Muscle layer of duodenum (tissue), 2 donors: Measurements from ENCODE around the gene MATCAP1.

ENCODE experiments used
- H3K27ac ChIP-seq: one replicate; pipeline ENCODE4 v1.7.0; 2013; ENCODE audit warnings: mild to moderate bottlenecking, low read length
- H3K27me3 ChIP-seq: one replicate; pipeline ENCODE4 v1.7.0; 2013; ENCODE audit warnings: low read depth, mild to moderate bottlenecking, control low read depth, low read length
- H3K36me3 ChIP-seq, 2 donors: one replicate each; pipeline ENCODE4 v1.7.0; 2013; ENCODE audit warnings: low read length in 2 of 2, control low read depth in 1 of 2, mild to moderate bottlenecking in 1 of 2; ENCODE audit not compliant: insufficient read depth in 2 of 2, control insufficient read depth in 1 of 2
- H3K4me1 ChIP-seq, 2 donors: one replicate each; pipeline ENCODE4 v1.7.0; 2013; ENCODE audit warnings: low read length in 2 of 2, mild to moderate bottlenecking in 2 of 2, control low read depth in 1 of 2, moderate library complexity in 1 of 2; ENCODE audit not compliant: insufficient read depth in 2 of 2, control insufficient read depth in 1 of 2
- H3K4me3 ChIP-seq, 2 donors: one replicate each; pipeline ENCODE4 v1.7.0; 2013; ENCODE audit warnings: low read length in 2 of 2, low read depth in 1 of 2, mild to moderate bottlenecking in 1 of 2
- H3K9me3 ChIP-seq, 2 donors: one replicate each; pipeline ENCODE4 v1.7.0; 2013; ENCODE audit warnings: low read length in 2 of 2, control low read depth in 1 of 2, mild to moderate bottlenecking in 1 of 2; ENCODE audit not compliant: control insufficient read depth in 1 of 2
- donor health status: healthy.

The MATCAP1 gene

GRCh38 chr16:67177743-67178699 is 5.7 kb downstream of the MATCAP1 start:
- peak overlapping the region; percentile 21 to 66 for H3K4me3 ChIP-seq
- no peaks in the 10 kb centered on the region for H3K9me3 ChIP-seq
- no peak overlapping the region for H3K27ac ChIP-seq
- H3K27me3 ChIP-seq, result no peaks in the 10 kb centered on the region
- H3K4me1 ChIP-seq, result peaks cover 16 to 43% of the 10 kb centered on the region in 2 donors
- H3K36me3 ChIP-seq, result no peaks in the 10 kb centered on the region

- no peak overlapping the region for H3K4me3 ChIP-seq
- H3K9me3 ChIP-seq, result no peaks in the 10 kb centered on the region
- H3K27ac ChIP-seq, result no peak overlapping the region
- no peaks in the 10 kb centered on the region for H3K36me3 ChIP-seq
- no peaks in the 10 kb centered on the region for H3K27me3 ChIP-seq
- H3K4me1 ChIP-seq, result peaks cover 8 to 38% of the 10 kb centered on the region in 2 donors
Observed at GRCh38 chr16:67176662-67177061, 7.1 kb downstream of the MATCAP1 start.

GRCh38 chr16:67174706-67175231 is 9.0 kb downstream of the MATCAP1 start:
- no peaks in the 10 kb centered on the region for H3K27me3 ChIP-seq
- H3K4me1 ChIP-seq, result peaks cover 20 to 43% of the 10 kb centered on the region in 2 donors
- H3K27ac ChIP-seq, result no peak overlapping the region
- H3K36me3 ChIP-seq, result no peaks in the 10 kb centered on the region
- peak overlapping the region; percentile 58 to 61 for H3K4me3 ChIP-seq
- H3K9me3 ChIP-seq, result no peaks in the 10 kb centered on the region

- Histone ChIP-seq H3K27ac (peak overlapping the region; percentile 67), H3K27me3 (no peaks in the 10 kb centered on the region), H3K36me3 (no peaks in the 10 kb centered on the region), H3K4me1 (peaks cover 24 to 50% of the 10 kb centered on the region in 2 donors), H3K9me3 (no peaks in the 10 kb centered on the region), H3K4me3 (peak overlapping the region; percentile 58 to 61)
Observed at GRCh38 chr16:67173808-67174705, 9.7 kb downstream of the MATCAP1 start.

GRCh38 chr16:67173323-67173722 is 10.4 kb downstream of the MATCAP1 start:
- peaks cover 24 to 50% of the 10 kb centered on the region in 2 donors for H3K4me1 ChIP-seq
- H3K27ac ChIP-seq, result peak overlapping the region; percentile 67

GRCh38 chr16:67170949-67171649 is 12.7 kb downstream of the MATCAP1 start:
- no peaks in the 10 kb centered on the region for H3K9me3 ChIP-seq
- H3K27me3 ChIP-seq, result no peaks in the 10 kb centered on the region
- H3K4me3 ChIP-seq, result peak overlapping the region; percentile 27 to 65
- H3K4me1 ChIP-seq, result peaks cover 24 to 40% of the 10 kb centered on the region in 2 donors
- peak overlapping the region; percentile 66 for H3K27ac ChIP-seq
- no peaks in the 10 kb centered on the region for H3K36me3 ChIP-seq

More at GRCh38 chr16:67173323-67173722, 10.4 kb downstream of the MATCAP1 start:
- H3K4me3 ChIP-seq, result peak overlapping the region; percentile 58 to 61
- no peaks in the 10 kb centered on the region for H3K36me3 ChIP-seq
- H3K27me3 ChIP-seq, result no peaks in the 10 kb centered on the region
- H3K9me3 ChIP-seq, result no peaks in the 10 kb centered on the region

GRCh38 chr16:67170168-67170948 is 13.4 kb downstream of the MATCAP1 start, which contains the start of gene NOL3:
NOL3 (plus strand) TSS chr16:67170538.
- no peaks in the 10 kb centered on the region for H3K36me3 ChIP-seq
- H3K4me1 ChIP-seq, result peaks cover 24 to 44% of the 10 kb centered on the region in 2 donors
- peak within 1 kb of the TSS; percentile 48 to 65 for H3K4me3 ChIP-seq
- peaks cover 4% of the 10 kb centered on the region for H3K27me3 ChIP-seq
- H3K9me3 ChIP-seq, result no peaks in the 10 kb centered on the region
- H3K27ac ChIP-seq, result peak within 1 kb of the TSS; percentile 66

GRCh38 chr16:67169642-67170167 is 14.1 kb downstream of the MATCAP1 start:
- Histone ChIP-seq H3K36me3 (no peaks in the 10 kb centered on the region), H3K9me3 (no peaks in the 10 kb centered on the region), H3K27me3 (peaks cover 9% of the 10 kb centered on the region), H3K4me3 (peak overlapping the region; percentile 48 to 65), H3K4me1 (peaks cover 24 to 47% of the 10 kb centered on the region in 2 donors), H3K27ac (peak overlapping the region; percentile 60)

- Histone ChIP-seq H3K36me3 (no peaks in the 10 kb centered on the region), H3K4me1 (peaks cover 24 to 47% of the 10 kb centered on the region in 2 donors), H3K27ac (no peak overlapping the region), H3K27me3 (peaks cover 9% of the 10 kb centered on the region), H3K9me3 (no peaks in the 10 kb centered on the region), H3K4me3 (no peak overlapping the region)
Observed at GRCh38 chr16:67169011-67169451, 14.7 kb downstream of the MATCAP1 start.

GRCh38 chr16:67167588-67167987 is 16.2 kb downstream of the MATCAP1 start:
- Histone ChIP-seq H3K4me1 (peaks cover 18 to 52% of the 10 kb centered on the region in 2 donors), H3K36me3 (no peaks in the 10 kb centered on the region), H3K27me3 (peaks cover 17% of the 10 kb centered on the region), H3K27ac (no peak overlapping the region), H3K9me3 (no peaks in the 10 kb centered on the region), H3K4me3 (no peak overlapping the region)
